Epithelial cell of proximal tubule (primary cell): ENCODE results near the gene GRIA1. TPM values are rescaled to one million over a fixed set of nuclear protein-coding genes. Genes with fewer than 3 reads are reported as not detected.

Experiments used
- DNase-seq: peaks from one replicate; pipeline ENCODE4 v3.0.0-alpha.2; 2011; ENCODE audit warnings: low read depth
- H3K4me3 ChIP-seq: 2 replicates; pipeline ENCODE4 v1.5.1; 2011; ENCODE audit warnings: low read depth, mild to moderate bottlenecking, low read length
- total RNA-seq: library from RNA; depleted of rRNA; stranded (reverse); fragments of >200 nt; gene quantifications from 2 replicates; pipeline ENCODE4 v1.2.3, GENCODE V29; 2015
- TF ChIP-seq, protein P1 (sequence below): conservative IDR thresholded peaks from 2 replicates; pipeline ENCODE4 v1.5.1; 2012; ENCODE audit warnings: low read depth, mild to moderate bottlenecking, low read length

GRIA1 gene
- total RNA-seq, 1 donor from 2014 or later = not detected

DNA sequence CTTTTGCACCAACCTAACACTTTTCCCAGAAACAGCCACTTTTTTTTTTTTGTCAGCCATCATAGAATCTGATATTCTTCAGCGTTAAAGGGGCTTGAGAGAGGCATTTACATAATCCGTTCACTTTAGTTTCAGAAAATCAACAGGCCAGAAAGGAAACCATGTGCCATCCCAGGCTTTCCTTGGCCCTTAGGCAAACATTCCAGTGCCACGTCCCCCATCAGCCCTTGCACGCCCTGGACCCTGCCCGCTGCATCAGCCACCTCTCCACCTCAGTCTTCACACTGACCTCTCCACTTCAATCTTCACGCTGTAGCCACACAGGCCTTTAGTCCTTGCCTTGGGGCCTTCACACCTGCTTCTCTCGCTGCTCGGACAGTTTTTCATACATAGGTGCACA lies 123.2 kb downstream of the GRIA1 start:
- no peak for DNase-seq
- H3K4me3 ChIP-seq = no peak overlapping the region
- TF ChIP-seq, protein P1, sequence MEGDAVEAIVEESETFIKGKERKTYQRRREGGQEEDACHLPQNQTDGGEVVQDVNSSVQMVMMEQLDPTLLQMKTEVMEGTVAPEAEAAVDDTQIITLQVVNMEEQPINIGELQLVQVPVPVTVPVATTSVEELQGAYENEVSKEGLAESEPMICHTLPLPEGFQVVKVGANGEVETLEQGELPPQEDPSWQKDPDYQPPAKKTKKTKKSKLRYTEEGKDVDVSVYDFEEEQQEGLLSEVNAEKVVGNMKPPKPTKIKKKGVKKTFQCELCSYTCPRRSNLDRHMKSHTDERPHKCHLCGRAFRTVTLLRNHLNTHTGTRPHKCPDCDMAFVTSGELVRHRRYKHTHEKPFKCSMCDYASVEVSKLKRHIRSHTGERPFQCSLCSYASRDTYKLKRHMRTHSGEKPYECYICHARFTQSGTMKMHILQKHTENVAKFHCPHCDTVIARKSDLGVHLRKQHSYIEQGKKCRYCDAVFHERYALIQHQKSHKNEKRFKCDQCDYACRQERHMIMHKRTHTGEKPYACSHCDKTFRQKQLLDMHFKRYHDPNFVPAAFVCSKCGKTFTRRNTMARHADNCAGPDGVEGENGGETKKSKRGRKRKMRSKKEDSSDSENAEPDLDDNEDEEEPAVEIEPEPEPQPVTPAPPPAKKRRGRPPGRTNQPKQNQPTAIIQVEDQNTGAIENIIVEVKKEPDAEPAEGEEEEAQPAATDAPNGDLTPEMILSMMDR = no peak

DNA sequence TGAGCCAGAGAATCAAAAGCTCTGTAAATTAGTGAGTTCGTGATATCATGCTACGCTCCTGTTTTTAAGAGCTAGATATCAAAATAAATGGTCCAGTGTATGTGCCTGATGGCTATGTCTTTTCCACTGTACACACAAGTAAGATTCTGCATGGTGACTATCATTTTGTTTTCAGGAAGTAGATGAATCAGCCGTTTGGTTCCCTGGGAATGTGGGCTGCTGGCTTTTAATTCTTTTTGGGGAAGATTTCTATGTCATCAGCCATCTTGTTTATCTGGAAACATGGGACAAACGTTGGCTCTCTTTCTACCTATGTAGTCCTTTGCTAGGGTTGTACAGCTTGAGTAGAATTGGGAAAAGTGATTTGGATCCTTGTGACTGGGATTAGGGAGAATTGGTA lies 126.7 kb downstream of the GRIA1 start:
- no peak for DNase-seq
- H3K4me3 ChIP-seq = no peak overlapping the region
- TF ChIP-seq, protein P1 = no peak

DNA sequence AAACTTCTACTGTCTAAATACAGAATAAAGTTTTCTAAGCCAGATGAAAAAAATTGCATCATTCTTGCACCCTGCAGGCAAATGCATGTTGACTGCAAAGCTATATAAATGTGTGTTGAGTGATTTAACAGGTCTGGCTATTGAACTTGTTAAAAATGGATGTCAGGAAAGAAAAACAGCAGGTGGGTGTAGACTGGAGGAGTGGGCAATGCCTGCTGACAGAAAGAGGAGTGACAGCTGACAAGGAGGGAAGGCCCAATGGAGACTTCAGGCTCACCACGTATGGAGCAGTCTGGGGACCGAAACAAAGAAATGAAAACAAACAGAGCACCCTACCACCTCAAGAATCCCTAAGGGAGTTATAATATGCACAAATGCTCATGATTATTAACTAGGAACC lies 127.8 kb downstream of the GRIA1 start:
- DNase-seq = no peak
- TF ChIP-seq, protein P1 = no peak

DNA sequence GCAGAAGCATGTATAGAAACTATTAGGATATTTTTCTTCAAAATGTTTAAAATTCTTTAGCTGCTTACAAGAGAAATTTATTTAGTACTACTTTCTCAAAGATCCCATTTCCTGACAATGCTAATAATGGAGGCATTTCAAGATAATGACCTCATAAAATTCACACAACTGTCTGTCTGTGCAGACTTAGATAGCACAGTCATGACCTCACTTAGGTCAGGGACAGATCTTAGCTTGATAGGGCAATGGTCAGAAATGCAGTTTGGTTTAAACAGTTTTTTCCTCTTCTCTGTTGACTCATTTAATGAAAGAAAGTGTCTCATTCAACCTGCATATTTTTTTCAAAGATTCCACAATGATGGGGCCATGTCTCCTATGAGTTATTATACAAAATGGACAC lies 128.4 kb downstream of the GRIA1 start:
- TF ChIP-seq, protein P1 = no peak

More for the DNA sequence above, 127.8 kb downstream of the GRIA1 start:
- H3K4me3 ChIP-seq = no peak overlapping the region

DNA sequence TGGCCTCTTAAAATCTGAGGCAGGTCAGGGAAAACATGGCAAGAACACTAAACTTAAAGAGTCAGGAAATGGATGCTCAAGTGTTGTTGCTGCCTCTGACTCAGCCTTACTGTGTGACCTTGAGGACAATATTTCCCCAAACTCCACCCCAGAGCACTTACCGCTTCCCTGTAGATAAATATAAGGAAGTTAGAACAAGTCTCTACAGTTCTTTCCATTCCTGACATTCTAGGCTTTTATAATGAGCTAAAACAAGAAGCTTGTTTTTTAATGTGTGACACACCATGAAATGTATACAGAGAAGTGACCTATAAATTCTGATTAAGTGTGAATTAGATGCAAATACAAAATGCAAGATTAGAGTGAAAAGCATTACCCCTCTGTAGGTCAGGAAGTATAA lies 129.3 kb downstream of the GRIA1 start:
- no peak for DNase-seq
- TF ChIP-seq, protein P1 = no peak
- no peak overlapping the region for H3K4me3 ChIP-seq

More for the DNA sequence above, 128.4 kb downstream of the GRIA1 start:
- H3K4me3 ChIP-seq = no peak overlapping the region
- no peak for DNase-seq

DNA sequence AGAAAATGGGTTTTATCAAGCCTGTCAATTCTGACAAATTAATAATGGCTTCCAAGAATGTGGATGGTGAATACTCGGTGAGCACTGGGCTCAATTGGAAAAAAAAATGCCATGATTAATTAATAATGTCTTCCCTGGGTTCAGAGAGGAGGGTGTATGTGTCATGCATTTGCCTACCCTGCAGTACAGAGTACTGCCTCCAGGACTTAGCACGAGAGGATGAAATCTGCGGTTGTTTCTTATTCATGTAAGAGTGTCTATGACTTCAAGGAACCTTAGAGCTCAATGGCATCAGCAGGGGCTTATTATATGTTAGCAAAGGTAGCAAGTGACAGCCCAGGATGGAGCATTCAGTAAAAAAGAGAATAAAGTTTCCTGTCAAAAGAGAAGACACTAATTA lies 132.7 kb downstream of the GRIA1 start:
- no peak for DNase-seq
- no peak overlapping the region for H3K4me3 ChIP-seq
- TF ChIP-seq, protein P1 = no peak

DNA sequence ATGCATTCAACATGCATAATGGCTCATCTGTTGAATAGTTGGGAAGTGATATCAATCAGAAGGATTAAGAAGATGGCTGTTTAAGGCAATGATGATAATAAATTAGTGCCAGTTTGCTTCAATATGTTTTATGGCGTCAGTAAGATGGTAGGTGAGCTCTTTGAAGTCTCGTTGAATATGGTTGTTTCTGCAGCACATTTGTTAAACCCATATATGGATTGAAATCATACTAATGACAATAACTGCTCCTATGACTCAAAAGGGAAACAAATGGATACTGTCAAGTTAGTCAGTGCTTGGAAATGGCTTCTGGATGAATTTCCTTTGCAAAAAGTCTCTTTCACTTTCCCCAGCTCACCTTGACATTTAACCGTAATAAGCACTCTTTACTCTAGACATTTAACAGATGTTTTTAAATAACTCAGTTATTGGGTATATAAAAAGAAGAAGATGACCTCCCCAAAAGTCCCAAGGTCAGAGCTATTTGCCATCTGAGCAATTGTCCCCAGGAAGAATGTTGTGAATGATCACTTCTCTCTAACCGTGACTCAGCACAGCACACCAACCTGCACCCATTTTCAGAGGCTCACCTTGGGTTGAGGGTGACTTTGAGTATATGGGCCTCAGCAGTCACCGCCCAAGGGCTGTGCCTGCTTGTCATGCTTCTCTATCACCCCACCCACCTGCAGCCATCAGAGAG lies 133.4 kb downstream of the GRIA1 start:
- TF ChIP-seq, protein P1 = no peak
- H3K4me3 ChIP-seq = no peak overlapping the region
- no peak for DNase-seq
